Measurements from ENCODE around the gene AKAP17A. TPM values are rescaled to one million over a fixed set of nuclear protein-coding genes. Genes with fewer than 3 reads are reported as not detected.

Gene AKAP17A
- total and polyA plus RNA-seq, 2 experiments from 2014 or later, result 46.3 to 85.2 TPM

- no peaks in the 10 kb centered on the region for H3K4me1 ChIP-seq (ENCODE audit: insufficient read depth)
- no peaks in the 10 kb centered on the region for H3K79me2 ChIP-seq
- no peak for TF ChIP-seq CTCF (IDR thresholded peaks at IDR 0.05; ENCODE audit: poor library complexity)
- TF ChIP-seq EZH2 (IDR thresholded peaks at IDR 0.05; ENCODE audit: borderline replicate concordance), result no peak
- no peak for TF ChIP-seq EZH2phosphoT487 (IDR thresholded peaks at IDR 0.05; ENCODE audit: low read depth, severe bottlenecking, unreplicated experiment)
- no peak overlapping the region for H3K27ac ChIP-seq
- no peaks in the 10 kb centered on the region for H3K9me2 ChIP-seq (replicated peaks; ENCODE audit: insufficient read depth)
- 84% methylated on average over 18 of the region's 18 CpGs for WGBS (ENCODE audit: low lambda C conversion rate, missing lambda C conversion rate)
- no peak overlapping the region for H3K4me3 ChIP-seq
- no peaks in the 10 kb centered on the region for H3K9me3 ChIP-seq (ENCODE audit: low read depth)
- no peaks in the 10 kb centered on the region for H3K27me3 ChIP-seq
- H3K36me3 ChIP-seq (replicated peaks; ENCODE audit: insufficient read depth, low read depth), result no peaks in the 10 kb centered on the region
- no peaks in the 10 kb centered on the region for H4K20me1 ChIP-seq (ENCODE audit: insufficient read depth, poor library complexity, severe bottlenecking)
- H2AFZ ChIP-seq, result no peak overlapping the region
- H3K4me2 ChIP-seq, result no peak overlapping the region
- DNase-seq (ENCODE audit: low spot score), result no peak
These were observed 44.6 kb upstream of the AKAP17A start for GRCh38 chrX:1546691-1547251.

GRCh38 chrX:1551959-1552546 is 39.4 kb upstream of the AKAP17A start:
- no peaks in the 10 kb centered on the region for H3K79me2 ChIP-seq
- H3K27me3 ChIP-seq, result no peaks in the 10 kb centered on the region
- H2AFZ ChIP-seq, result no peak overlapping the region
- no peaks in the 10 kb centered on the region for H3K36me3 ChIP-seq (replicated peaks; ENCODE audit: insufficient read depth, low read depth)
- no peaks in the 10 kb centered on the region for H3K9me3 ChIP-seq (ENCODE audit: low read depth)
- H3K9me2 ChIP-seq (replicated peaks; ENCODE audit: insufficient read depth), result no peaks in the 10 kb centered on the region
- 90% methylated on average over 3 of the region's 3 CpGs for WGBS (ENCODE audit: low lambda C conversion rate, missing lambda C conversion rate)
- H3K4me3 ChIP-seq, result no peak overlapping the region
- H4K20me1 ChIP-seq (ENCODE audit: insufficient read depth, poor library complexity, severe bottlenecking), result no peaks in the 10 kb centered on the region
- DNase-seq (ENCODE audit: low spot score), result no peak
- no peak overlapping the region for H3K27ac ChIP-seq
- TF ChIP-seq EZH2 (IDR thresholded peaks at IDR 0.05; ENCODE audit: borderline replicate concordance), result no peak
- no peak for TF ChIP-seq EZH2phosphoT487 (IDR thresholded peaks at IDR 0.05; ENCODE audit: low read depth, severe bottlenecking, unreplicated experiment)
- TF ChIP-seq CTCF (IDR thresholded peaks at IDR 0.05; ENCODE audit: poor library complexity), result no peak
- no peaks in the 10 kb centered on the region for H3K4me1 ChIP-seq (ENCODE audit: insufficient read depth)
- no peak overlapping the region for H3K4me2 ChIP-seq

GRCh38 chrX:1554469-1555210 is 36.8 kb upstream of the AKAP17A start:
- no peaks in the 10 kb centered on the region for H4K20me1 ChIP-seq (ENCODE audit: insufficient read depth, poor library complexity, severe bottlenecking)
- H3K27ac ChIP-seq, result no peak overlapping the region
- no peaks in the 10 kb centered on the region for H3K79me2 ChIP-seq
- no peak overlapping the region for H2AFZ ChIP-seq
- no peaks in the 10 kb centered on the region for H3K36me3 ChIP-seq (replicated peaks; ENCODE audit: insufficient read depth, low read depth)
- no peaks in the 10 kb centered on the region for H3K27me3 ChIP-seq
- no peak for TF ChIP-seq EZH2 (IDR thresholded peaks at IDR 0.05; ENCODE audit: borderline replicate concordance)
- TF ChIP-seq EZH2phosphoT487 (IDR thresholded peaks at IDR 0.05; ENCODE audit: low read depth, severe bottlenecking, unreplicated experiment), result no peak
- no peak for TF ChIP-seq CTCF (IDR thresholded peaks at IDR 0.05; ENCODE audit: poor library complexity)
- no peak overlapping the region for H3K4me3 ChIP-seq
- no peaks in the 10 kb centered on the region for H3K4me1 ChIP-seq (ENCODE audit: insufficient read depth)
- no peaks in the 10 kb centered on the region for H3K9me2 ChIP-seq (replicated peaks; ENCODE audit: insufficient read depth)
- DNase-seq (ENCODE audit: low spot score), result no peak
- no peak overlapping the region for H3K4me2 ChIP-seq
- no peaks in the 10 kb centered on the region for H3K9me3 ChIP-seq (ENCODE audit: low read depth)
- WGBS (ENCODE audit: low lambda C conversion rate, missing lambda C conversion rate), result 91% methylated on average over 19 of the region's 19 CpGs

All from hepatocyte (in vitro differentiated cells).